ENCODE measurements around the gene ARMC5. TPM values are rescaled to one million over a fixed set of nuclear protein-coding genes. Genes with fewer than 3 reads are reported as not detected.

Gene ARMC5
- total RNA-seq, 2 donors from 2014 or later, result 9.4 to 12.1 TPM

- Mint-ChIP-seq H3K27me3 (ENCODE audit: insufficient read depth) (peaks cover 72% of the 10 kb centered on the region), H3K27ac (no peak overlapping the region), H3K36me3 (ENCODE audit: low read depth) (no peaks in the 10 kb centered on the region), H3K9me3 (peaks cover 6% of the 10 kb centered on the region), H3K4me1 (no peaks in the 10 kb centered on the region), H3K4me3 (no peak overlapping the region)
- no peak for DNase-seq
- no peaks in the 10 kb centered on the region for H3K9me3 ChIP-seq (ENCODE audit: control insufficient read depth, low read length)
- no peak overlapping the region for H3K4me3 ChIP-seq (ENCODE audit: low read length)
- 86 to 90% methylated on average over 2 to 5 of the region's 5 CpGs for WGBS, 2 experiments (ENCODE audit: insufficient coverage in 1 of 2, insufficient read length in 1 of 2)
- peaks cover 26% of the 10 kb centered on the region for H3K27me3 ChIP-seq (ENCODE audit: control insufficient read depth, insufficient read depth, low read length, poor library complexity, severe bottlenecking)
- H3K4me1 ChIP-seq (ENCODE audit: control insufficient read depth, insufficient read depth, low read length), result no peaks in the 10 kb centered on the region
- TF ChIP-seq CTCF (conservative IDR thresholded peaks at IDR 0.05), result no peak
- no peak overlapping the region for H3K27ac ChIP-seq (ENCODE audit: low read depth, low read length)
- no peak overlapping the region for H3K9ac ChIP-seq (ENCODE audit: extremely low read depth, low read length, poor library complexity, severe bottlenecking)
- no peaks in the 10 kb centered on the region for H3K36me3 ChIP-seq (ENCODE audit: control insufficient read depth, insufficient read depth, low read length)
Observed at GRCh38 chr16:31417916-31418315, 41.4 kb upstream of the ARMC5 start.

GRCh38 chr16:31420037-31420436 lies 39.3 kb upstream of the ARMC5 start:
- peaks cover 6% of the 10 kb centered on the region for H3K9me3 Mint-ChIP-seq
- no peak for DNase-seq
- H3K4me3 Mint-ChIP-seq, result no peak overlapping the region
- H3K36me3 Mint-ChIP-seq (ENCODE audit: low read depth), result no peaks in the 10 kb centered on the region
- H3K27ac Mint-ChIP-seq, result no peak overlapping the region
- Histone ChIP-seq H3K4me1 (ENCODE audit: control insufficient read depth, insufficient read depth, low read length) (no peaks in the 10 kb centered on the region), H3K27ac (ENCODE audit: low read depth, low read length) (no peak overlapping the region), H3K9me3 (ENCODE audit: control insufficient read depth, low read length) (no peaks in the 10 kb centered on the region), H3K27me3 (ENCODE audit: control insufficient read depth, insufficient read depth, low read length, poor library complexity, severe bottlenecking) (peaks cover 16% of the 10 kb centered on the region), H3K4me3 (ENCODE audit: low read length) (no peak overlapping the region), H3K9ac (ENCODE audit: extremely low read depth, low read length, poor library complexity, severe bottlenecking) (no peak overlapping the region), H3K36me3 (ENCODE audit: control insufficient read depth, insufficient read depth, low read length) (no peaks in the 10 kb centered on the region)
- no peaks in the 10 kb centered on the region for H3K4me1 Mint-ChIP-seq
- H3K27me3 Mint-ChIP-seq (ENCODE audit: insufficient read depth), result peaks cover 71% of the 10 kb centered on the region
- WGBS, 2 experiments (ENCODE audit: insufficient coverage in 1 of 2, insufficient read length in 1 of 2), result 85 to 86% methylated on average over 3 of the region's 3 CpGs
- TF ChIP-seq CTCF (conservative IDR thresholded peaks at IDR 0.05), result no peak

GRCh38 chr16:31421587-31421986 lies 37.7 kb upstream of the ARMC5 start:
- no peak for DNase-seq
- peaks cover under 1% of the 10 kb centered on the region for H3K27me3 ChIP-seq (ENCODE audit: control insufficient read depth, insufficient read depth, low read length, poor library complexity, severe bottlenecking)
- H3K4me1 ChIP-seq (ENCODE audit: control insufficient read depth, insufficient read depth, low read length), result no peaks in the 10 kb centered on the region
- Mint-ChIP-seq H3K9me3 (peaks cover 10% of the 10 kb centered on the region), H3K27ac (no peak overlapping the region), H3K4me1 (no peaks in the 10 kb centered on the region), H3K36me3 (ENCODE audit: low read depth) (no peaks in the 10 kb centered on the region), H3K4me3 (no peak overlapping the region), H3K27me3 (ENCODE audit: insufficient read depth) (peaks cover 71% of the 10 kb centered on the region)
- TF ChIP-seq CTCF (conservative IDR thresholded peaks at IDR 0.05), result no peak
- H3K9ac ChIP-seq (ENCODE audit: extremely low read depth, low read length, poor library complexity, severe bottlenecking), result no peak overlapping the region
- no peak overlapping the region for H3K4me3 ChIP-seq (ENCODE audit: low read length)
- H3K27ac ChIP-seq (ENCODE audit: low read depth, low read length), result no peak overlapping the region
- no peaks in the 10 kb centered on the region for H3K36me3 ChIP-seq (ENCODE audit: control insufficient read depth, insufficient read depth, low read length)
- H3K9me3 ChIP-seq (ENCODE audit: control insufficient read depth, low read length), result no peaks in the 10 kb centered on the region
- 90 to 94% methylated on average over 2 to 6 of the region's 6 CpGs for WGBS, 2 experiments (ENCODE audit: insufficient coverage in 1 of 2, insufficient read length in 1 of 2)

Data from endodermal cell (in vitro differentiated cells).